GM12873 (cell line): ENCODE measurements around the gene ZKSCAN4.

ENCODE experiments used
- TF ChIP-seq, protein P1 (sequence below): IDR thresholded peaks from 2 replicates; pipeline ENCODE4 v1.5.1; 2012; ENCODE audit warnings: low read depth, mild to moderate bottlenecking, moderate library complexity, low read length, control low read depth; ENCODE audit not compliant: insufficient read depth; ENCODE audit errors: missing control alignments

Gene ZKSCAN4

DNA sequence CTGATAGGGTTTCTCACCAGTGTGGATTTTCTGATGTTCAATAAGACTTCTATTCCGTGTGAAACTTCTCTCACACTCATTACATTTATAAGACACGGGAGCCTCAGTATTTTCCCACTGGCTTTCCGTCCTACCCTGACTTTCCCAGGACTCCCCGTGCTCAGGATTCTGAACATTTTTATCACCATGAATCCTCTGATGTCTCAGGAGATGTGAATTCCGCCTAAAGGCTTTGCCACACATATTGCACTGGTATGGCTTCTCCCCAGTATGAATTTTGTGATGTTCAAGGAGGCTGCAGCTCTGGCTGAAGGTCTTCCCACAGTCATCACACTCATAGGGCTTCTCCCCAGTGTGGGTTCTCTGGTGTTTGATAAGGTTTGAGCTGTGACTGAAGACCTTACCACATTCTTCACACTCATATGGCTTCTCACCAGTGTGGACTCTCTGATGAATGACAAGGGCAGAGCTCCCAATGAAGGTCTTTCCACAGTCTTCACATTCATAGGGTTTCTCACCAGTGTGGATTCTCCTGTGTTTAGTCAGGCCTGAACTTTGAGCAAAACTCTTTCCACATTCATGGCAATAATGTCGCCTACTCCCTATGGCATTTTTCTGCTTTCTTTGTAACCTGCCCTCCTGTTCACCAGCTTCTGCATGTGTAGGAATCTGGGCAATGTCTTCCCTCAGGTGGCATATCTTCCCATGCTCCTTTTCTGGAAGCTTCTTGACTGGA, 6.7 kb downstream of the ZKSCAN4 start:
- TF ChIP-seq, protein P1, sequence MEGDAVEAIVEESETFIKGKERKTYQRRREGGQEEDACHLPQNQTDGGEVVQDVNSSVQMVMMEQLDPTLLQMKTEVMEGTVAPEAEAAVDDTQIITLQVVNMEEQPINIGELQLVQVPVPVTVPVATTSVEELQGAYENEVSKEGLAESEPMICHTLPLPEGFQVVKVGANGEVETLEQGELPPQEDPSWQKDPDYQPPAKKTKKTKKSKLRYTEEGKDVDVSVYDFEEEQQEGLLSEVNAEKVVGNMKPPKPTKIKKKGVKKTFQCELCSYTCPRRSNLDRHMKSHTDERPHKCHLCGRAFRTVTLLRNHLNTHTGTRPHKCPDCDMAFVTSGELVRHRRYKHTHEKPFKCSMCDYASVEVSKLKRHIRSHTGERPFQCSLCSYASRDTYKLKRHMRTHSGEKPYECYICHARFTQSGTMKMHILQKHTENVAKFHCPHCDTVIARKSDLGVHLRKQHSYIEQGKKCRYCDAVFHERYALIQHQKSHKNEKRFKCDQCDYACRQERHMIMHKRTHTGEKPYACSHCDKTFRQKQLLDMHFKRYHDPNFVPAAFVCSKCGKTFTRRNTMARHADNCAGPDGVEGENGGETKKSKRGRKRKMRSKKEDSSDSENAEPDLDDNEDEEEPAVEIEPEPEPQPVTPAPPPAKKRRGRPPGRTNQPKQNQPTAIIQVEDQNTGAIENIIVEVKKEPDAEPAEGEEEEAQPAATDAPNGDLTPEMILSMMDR = no peak

DNA sequence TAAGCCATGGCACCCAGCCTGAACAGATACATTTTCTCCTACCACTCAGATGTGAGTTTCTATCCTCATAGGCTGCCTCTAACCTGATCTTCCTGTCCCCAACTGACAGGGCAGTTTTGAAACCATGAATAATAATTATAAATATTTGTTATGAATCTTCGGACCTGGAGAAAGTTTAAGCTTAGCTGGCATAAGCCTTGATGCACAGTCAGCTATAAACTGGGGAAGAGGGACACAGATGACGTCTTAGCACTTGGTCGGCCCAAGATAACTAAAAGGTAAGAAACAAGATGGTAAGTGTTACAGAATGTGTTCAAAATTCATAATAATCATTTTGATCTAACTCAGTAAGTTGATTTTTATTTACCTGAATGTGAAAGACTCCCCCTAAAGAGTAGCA, 8.1 kb downstream of the ZKSCAN4 start:
- TF ChIP-seq, protein P1 = no peak

DNA sequence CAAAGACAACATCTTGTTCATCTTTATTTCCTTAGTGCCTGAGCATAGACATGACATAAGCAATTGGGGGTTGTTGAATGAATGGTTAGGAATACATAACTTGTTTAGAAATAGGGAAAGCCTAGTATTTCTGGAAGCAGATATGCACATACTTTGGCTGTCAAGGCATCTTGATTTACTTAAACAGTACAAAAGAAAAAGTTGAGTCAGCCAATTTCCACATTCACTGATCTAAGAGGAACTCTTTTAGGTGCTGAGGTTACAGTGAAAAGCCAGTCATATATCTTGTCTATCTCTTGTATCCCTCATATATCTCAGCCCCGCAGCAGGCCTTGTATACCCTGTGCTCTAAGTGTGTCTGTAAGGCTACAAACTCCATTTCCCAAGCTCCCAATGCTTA, 11.6 kb downstream of the ZKSCAN4 start:
- TF ChIP-seq, protein P1 = no peak

DNA sequence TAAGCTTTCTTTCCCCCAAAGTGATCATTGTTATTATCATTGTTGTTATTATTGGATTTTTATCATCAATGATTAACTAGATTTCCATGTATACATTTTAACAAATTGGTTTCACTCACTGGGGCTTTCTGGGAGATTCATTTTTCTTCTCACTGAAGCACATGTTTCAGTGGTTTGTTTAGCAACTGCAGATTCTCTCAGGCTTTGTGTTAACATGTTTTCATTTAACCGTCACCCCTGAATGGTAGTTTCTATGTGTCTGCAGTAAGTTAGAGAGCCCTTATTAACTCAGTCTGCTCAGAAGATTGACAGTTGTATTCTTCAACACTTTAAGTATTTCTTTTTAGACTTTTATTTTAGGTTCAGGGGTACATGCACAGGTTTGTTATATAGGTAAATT, 12.4 kb downstream of the ZKSCAN4 start:
- TF ChIP-seq, protein P1 = no peak

GRCh38 chr6:28235912-28236452, 16.1 kb downstream of the ZKSCAN4 start:
- TF ChIP-seq, protein P1 = no peak

DNA sequence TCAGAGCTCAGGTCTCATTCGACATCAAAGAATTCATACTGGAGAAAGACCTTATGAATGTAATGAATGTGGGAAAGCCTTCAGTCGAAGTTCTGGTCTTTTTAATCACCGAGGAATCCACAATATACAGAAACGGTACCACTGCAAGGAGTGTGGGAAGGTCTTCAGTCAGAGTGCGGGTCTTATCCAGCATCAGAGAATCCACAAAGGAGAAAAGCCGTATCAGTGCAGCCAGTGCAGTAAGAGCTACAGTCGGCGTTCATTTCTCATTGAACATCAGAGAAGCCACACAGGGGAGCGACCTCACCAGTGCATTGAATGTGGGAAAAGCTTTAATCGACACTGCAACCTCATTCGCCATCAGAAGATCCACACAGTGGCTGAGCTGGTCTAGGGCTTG, 19.3 kb downstream of the ZKSCAN4 start:
- TF ChIP-seq, protein P1 = no peak

GRCh38 chr6:28226460-28226859, 25.6 kb downstream of the ZKSCAN4 start:
- TF ChIP-seq, protein P1 = no peak
